Activated CD4-positive, alpha-beta T cell treated with anti-CD3 and anti-CD28 coated beads for 1 hour (primary cell): ENCODE results near the gene ERVW-1.
"Not testable (repeated sequence)": the region's sequence is repeated elsewhere in the genome, so short reads cannot be mapped to it uniquely, and the experiment has no call there.

Experiments
- DNase-seq: peaks from one replicate; pipeline ENCODE4 v3.0.0-alpha.2; 2020

ERVW-1 gene, protein sequence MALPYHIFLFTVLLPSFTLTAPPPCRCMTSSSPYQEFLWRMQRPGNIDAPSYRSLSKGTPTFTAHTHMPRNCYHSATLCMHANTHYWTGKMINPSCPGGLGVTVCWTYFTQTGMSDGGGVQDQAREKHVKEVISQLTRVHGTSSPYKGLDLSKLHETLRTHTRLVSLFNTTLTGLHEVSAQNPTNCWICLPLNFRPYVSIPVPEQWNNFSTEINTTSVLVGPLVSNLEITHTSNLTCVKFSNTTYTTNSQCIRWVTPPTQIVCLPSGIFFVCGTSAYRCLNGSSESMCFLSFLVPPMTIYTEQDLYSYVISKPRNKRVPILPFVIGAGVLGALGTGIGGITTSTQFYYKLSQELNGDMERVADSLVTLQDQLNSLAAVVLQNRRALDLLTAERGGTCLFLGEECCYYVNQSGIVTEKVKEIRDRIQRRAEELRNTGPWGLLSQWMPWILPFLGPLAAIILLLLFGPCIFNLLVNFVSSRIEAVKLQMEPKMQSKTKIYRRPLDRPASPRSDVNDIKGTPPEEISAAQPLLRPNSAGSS

DNA sequence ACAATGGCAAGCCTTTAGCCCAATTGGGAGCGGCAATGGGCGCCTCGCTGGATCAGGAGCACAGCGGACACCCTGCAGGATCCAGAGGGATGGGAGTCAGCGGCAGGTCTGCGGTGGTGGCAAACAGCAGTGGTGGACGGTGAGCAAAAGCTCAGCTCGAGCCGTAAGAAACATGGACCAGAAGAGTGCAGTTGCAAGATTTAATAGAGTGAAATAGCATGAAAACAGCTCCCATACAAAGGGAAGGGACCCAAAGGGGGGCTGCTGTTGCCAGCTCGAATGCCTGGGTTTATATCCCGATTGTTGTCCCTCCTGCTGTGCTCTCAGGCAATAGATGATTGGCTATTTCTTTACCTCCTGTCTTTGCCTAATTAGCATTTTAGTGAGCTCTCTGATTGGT, at the start of gene ERVW-1:
Gene ERVW-1, minus strand, starts transcription at position 266 of the 400 bp plus-strand sequence. CDS start 7,565 bp downstream, outside the sequence.
- not testable (repeated sequence) for DNase-seq

DNA sequence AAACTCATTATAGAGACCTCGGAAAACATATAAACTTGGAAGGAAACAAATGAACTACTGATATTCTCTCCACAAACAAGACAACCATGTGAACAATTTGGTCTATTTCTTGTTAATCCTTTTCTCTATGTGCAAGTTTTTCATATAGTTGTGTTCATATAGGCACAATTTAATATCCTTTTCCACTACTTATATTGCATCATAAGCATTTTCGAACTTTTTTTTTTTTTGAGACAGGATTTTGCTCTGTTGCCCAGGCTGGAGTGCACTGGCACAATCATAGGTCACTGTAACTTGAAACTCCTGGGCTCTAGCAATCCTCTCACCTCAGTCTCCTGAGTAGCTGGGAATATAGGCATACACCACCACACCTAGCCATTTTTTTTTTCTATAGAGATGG, 45.4 kb upstream of the ERVW-1 start:
- no peak for DNase-seq

DNA sequence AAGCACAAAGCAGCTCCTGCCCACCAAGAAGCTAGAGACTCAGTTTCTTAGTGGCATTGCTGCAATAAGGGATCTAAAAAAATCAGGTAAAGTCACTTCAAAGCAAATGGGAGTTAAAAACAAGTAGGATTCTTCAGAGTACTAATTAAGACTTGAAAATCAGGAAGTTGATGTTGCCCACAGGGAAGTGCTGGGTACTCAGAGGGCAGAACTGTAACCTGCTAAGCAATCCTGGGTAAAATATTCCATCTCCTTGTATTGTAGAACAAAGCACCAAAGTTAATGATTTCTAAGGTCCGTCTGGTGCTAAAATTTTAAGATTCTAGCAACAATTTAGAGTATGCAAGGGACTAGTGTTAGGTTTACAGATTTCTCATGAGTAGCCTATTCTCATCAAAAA, 42.3 kb upstream of the ERVW-1 start:
- no peak for DNase-seq

DNA sequence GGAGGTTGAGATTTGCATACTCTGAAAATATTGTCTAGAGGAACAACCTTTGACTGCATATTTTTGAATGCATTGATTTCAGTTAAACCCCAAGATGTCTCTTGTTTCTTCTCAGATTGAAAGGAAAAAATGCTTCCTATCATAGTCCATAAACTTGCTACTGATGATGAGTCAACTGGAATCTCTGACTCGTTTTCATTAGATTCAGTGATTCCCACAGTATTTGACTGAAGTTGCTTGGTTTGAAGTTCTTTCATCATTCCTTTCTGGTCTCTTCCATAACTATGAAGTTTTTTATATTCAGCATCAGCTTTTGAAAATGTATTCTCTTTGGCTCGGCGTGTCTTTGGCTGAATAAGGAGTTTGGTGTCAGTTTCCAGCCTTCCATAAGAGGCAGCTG, 39.9 kb upstream of the ERVW-1 start:
- no peak for DNase-seq

DNA sequence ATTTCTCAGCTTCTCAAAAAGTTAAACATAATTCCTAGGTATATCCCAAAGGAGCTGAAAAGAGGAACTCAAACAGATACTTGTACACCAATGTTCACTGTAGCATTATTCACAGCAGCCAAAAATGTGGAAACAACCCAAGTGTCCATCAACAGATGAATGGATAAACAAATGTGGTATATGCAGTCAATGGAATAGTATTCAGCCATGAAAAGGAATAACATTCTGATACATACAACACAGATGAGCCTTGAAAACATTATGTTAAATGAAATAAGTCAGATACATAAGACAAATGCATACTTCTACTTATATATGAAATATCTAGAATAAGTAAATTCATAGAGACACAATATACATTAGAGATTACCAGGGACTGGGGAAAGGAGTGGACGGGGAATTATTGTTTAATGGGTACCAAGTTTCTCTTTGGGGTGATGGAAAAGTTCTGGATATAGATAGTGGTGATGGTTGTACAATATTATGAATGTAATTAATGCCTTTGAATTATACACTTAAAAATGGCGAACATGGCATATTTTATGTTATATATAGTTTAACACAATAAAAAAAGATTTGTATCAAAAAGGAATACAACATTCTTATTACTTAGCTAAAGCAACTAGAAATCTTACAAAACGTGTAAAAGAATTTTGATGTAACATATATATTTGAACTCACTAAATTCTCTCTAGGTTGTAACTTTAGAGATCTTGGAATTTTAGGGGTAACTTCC, 35.6 kb upstream of the ERVW-1 start:
- DNase-seq = no peak

DNA sequence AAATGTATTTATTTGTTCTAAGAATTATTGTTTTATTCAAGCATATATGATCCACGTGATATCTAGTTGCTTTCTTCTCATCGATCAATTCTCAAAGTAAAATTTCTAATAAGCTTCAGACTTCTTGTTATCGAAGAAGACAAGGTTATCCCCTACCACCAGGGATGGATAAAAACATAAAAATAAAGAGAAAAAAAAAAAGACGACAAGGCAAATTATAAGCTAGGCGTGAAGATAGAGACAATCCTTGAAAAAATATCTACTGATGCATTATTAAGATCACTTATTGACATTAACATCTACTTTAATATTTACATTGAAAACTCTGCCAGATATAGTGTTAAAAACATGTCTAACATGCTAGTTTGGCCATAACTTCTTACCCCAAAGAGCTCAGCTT, 31.2 kb upstream of the ERVW-1 start:
- DNase-seq = no peak

DNA sequence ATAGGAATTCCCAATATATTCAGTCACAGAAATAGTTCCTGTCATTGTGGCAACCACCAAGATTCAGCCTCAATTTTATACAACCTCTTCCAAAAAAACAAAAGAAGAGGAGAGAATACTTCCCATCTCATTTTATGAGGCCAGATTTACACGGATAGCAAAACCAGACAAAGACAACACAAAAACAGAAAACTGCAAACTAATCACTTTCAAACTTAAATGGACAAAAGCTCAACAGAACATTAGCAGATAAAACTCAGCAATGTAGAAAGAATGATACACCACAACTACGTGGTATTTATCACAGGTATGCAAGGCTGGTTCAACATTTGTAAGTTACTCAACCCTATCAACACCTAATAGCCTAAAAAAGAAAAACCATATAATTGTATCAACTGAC, 28.6 kb upstream of the ERVW-1 start:
- DNase-seq = no peak

DNA sequence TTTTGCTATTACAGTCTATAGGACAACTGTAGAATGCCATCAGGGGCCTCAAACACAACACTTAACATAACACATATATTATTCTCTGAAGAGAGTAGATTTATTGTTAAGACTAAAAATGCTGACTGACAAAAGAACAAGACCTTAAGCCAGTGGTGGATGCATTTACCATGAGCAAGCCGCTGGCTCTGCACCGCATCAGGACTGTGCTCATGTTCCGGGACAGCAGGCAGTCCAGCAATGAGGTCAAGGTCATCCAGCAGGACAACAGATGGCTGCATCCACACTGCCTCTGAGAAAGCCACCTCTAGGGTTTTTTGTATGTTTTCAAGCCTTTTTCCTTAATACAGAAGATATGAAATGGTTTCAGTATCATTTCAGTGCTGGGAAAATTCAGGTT, 26.8 kb upstream of the ERVW-1 start:
- DNase-seq = no peak

DNA sequence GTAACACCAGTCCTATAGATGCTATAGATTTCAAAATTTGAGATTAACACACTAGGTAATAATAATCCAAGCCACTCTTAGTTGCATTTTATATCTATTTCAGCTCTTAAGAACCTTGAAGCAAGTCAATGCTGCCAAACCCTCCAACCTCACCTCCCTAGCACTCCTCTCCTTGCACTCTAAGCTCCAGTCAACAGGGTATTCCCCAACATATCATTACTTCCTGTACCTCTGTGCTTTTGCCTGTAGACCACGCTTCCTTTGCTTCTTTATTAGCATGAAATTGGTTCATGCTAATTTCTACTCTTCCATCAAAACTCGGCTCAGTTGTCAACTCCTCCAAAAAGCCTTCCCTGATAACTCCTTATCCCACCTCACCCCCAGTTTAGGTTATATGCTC, 26.0 kb upstream of the ERVW-1 start:
- DNase-seq = no peak

DNA sequence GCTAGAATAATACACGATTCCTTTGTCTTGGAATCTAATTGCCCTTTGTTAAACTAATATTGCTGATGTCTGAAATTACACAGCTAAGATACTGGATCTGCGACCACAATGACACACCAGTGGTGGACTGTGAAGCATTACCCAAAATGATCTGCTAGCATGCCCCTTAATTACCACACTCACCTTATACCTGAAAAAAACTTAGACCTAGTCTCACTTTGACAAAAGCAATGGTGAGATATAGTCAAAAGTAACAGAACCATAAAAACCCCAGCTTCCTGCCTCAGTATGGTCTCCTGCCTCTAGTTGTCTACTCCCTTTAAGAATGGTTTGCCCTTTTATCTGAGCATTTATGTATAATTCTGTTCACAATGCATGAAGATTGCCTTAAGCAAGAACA, 20.8 kb upstream of the ERVW-1 start:
- no peak for DNase-seq

DNA sequence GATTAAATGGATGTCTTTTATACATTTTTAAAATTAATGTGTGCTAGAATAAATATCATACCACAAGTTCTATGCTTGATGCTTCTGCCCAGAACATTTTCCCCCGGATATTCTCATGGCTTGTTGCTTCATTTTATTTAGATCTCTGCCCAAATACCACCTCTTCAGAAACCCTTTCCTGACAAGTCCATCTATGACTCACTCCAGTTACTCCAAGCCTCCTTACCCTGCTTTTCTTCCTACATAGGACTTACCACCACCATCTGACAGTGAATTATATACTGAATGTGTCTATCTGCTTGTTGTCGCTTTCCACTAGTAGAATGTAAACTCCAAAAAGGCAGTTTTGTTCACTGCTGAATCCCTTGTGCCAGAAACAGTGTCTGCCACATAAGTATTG, 19.1 kb upstream of the ERVW-1 start:
- DNase-seq = no peak

DNA sequence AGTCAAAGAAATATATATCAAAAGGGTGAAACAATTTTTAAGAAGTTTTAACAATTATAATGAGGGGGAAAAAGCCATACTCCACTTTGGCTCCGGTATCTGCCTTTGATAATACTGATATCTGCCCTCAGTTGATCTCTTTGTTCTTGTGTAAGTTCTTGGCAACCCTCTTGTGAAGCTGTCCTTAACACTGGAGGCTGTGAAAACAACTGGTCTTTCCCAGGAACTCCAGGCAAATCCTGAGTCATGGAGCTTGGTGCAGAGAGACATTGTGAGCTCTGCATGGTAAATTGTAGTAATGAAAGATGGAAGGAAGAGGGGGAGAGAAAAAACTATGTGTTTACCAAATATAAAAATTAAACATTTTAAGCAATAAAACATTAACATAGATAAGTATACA, 11.9 kb upstream of the ERVW-1 start:
- no peak for DNase-seq

DNA sequence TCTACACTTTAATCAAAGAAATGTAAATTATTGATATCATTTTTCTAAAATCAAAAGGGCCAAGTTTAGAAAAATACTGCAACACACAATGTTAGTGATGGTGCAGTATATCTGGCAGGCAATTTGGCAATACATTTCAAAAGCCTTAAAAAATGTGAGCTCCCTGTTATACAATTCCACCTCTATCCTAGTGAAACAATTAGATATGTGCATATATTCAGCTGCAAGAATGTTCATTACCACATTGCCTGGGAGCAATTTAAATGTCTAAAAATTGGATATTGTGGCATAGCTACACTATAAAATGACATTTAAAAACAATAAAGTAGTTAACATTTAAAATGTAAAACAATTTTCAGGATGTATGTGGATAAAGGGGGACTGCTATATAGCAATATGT, 10.1 kb upstream of the ERVW-1 start:
- DNase-seq = no peak

DNA sequence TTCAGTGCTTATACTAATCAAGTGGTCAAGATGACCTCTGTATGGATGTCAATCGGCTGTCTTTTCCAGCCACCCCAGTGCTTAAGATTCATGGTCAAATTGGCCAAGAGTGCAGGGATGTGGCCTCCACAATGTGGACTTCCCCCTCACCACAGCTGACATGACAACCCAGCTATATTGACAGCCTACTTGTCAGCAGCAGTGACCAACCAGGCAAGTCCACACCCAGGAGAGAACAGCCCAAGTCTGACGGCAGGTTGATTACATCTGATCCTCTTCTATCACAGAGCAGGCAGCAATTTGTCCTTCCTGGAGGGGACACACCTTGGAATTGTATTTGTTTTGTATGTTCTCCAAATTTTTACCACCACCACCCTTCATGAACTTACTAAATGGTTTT, 8.2 kb upstream of the ERVW-1 start:
- no peak for DNase-seq

DNA sequence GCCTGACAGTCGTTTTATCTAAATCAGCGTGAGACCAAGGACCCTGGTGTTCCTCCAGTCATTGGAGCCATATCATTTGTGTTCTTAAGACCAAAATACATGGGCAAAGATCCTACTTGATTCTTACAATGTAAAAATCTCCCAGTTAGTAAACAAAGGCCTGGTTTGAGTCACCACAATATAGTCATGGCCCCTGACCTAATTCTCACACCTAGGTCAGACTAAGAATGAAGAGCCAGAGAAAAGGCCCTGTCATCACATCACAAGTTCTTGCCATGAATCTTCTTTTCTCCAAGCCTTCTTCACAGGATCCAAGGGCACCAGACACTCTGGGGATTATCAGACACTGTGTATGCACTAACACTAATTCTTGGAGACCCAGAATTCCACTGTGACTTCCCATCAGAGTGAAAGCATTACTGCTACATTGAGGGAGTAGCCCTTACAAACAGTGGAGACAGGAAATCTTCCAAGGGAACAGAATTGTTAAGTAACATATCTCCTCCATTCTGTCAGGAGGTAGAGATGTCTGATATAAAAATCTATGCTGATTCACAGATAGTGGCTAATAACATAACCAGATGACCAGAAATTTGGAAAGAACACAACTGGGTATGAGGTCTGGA, 7.6 kb upstream of the ERVW-1 start:
- DNase-seq = no peak

DNA sequence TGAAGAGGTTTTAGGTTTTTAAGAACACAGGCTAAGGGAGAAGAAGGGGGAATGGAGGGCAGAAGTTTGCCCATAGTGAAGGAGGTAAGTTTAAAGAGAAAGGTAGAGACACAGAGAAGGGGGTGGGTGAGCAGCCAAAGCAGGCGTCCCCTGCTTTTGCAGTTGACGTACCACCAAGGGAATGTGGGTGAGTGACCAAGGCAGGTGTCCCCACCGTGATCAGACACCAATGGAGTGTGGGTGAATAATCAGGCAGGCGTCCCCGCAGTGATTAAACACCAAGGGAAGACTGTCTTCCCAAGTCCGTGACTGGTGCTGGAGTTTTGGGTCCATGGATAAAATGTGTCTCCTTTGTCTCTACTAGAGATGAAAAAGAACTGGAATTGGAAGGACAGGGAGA, 6.5 kb upstream of the ERVW-1 start:
- DNase-seq = not testable (repeated sequence)

DNA sequence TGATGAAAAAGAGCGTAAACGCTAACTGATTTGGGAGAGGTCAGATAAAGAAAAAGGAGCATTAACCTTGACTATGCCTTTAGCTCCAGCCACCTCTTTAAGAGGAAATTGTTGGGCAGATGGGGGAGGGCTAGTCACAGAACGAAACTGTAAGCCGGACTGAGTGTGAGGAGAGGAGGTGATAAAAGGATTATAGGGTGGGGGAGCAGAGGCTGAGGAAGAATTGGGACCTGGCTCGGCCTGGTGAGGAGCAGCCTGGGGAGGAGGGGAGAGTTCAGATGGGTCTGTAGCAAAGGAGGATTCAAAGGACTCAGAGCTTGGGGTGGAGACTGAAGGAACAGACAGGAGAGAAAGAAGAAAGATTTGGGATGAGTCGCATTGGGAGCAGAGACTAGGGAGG, 5.9 kb upstream of the ERVW-1 start:
- DNase-seq = not testable (repeated sequence)

DNA sequence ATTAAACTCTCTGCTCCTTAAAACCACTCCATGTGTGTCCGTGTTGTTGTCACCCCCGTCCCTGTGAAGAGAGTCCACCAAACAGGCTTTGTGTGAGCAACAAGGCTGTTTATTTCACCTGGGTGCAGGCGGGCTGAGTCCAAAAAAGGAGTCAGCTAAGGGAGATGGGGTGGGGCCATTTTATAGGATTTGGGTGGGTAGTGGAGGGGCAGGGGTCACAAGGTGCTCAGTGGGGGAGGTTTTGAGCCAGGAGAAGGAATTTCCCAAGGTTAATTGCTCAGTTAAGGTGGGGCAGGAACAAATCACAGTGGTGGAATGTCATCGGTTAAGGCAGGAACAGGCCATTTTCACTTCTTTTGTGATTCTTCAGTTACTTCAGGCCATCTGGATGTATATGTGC, 1.4 kb upstream of the ERVW-1 start:
- DNase-seq = not testable (repeated sequence)

DNA sequence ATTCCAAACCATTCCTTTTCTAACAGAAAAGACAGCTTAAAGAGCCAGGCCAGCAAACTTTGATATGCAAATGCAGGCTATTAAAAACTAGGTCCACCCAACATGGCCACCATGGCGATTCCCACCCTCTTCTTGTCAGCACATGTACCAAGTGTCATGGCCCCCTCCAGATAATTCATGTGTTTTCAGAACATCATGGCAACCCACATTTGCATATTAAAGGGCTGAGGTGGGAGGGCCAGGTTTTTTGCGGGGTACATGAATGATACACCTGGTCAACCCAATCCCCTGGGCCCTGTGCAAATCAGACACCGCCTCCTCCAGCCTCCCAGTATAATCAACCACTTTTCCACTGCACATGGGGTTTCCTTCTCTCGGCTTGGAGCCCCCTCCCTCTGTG, 965 bp upstream of the ERVW-1 start:
- DNase-seq = no peak

DNA sequence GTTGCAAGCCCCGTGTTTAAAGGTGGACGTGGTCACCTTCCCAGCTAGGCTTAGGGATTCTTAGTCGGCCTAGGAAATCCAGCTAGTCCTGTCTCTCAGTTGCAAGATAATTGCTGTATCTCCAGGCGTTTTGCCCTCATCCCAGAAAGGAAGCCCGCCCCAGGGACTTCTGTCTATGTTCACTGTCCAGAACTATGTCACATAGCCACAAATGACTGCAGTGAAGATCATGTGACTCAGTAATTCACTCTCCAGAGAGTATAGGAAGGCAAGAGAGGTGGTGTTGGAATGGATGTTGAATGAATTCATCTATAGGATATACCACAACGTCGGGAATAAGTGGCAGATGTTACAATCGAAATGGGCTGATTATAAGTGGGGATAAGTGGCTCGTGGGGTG, 349 bp upstream of the ERVW-1 start:
- no peak for DNase-seq

DNA sequence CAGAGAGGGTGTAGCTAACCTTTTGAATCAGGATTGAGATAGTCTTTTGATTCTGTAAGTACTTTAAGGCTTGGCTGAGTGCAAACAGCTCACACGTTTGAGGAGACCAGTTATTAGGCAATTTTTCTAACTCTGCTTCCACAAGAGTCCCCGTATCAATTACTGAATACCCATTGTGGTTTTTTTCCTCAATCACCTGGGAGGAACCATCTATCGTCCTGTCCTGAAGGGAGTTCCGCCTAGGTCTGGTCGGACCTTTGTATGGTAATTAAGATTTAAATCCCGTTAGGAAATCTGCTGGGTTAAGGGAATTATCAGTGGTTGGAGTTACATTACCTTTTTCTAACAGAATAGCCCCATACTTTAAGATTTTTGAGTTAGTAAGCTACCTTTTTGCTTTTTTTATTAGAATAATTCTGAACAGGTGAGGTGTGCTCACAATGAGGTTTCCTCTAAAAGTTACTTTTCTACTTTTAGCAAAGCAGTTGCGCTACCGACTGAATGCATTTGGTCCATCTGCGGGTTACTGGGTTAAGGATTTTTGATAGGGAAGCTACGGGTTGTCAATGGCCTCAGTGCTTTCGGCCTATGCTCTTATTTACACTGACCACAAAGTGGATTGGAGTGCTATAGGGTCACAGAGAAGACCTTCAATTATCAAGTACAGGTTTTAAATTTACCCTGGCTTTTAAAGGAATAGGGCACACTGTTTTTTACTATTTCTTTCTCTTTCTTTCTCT, 1.7 kb downstream of the ERVW-1 start:
- not testable (repeated sequence) for DNase-seq

DNA sequence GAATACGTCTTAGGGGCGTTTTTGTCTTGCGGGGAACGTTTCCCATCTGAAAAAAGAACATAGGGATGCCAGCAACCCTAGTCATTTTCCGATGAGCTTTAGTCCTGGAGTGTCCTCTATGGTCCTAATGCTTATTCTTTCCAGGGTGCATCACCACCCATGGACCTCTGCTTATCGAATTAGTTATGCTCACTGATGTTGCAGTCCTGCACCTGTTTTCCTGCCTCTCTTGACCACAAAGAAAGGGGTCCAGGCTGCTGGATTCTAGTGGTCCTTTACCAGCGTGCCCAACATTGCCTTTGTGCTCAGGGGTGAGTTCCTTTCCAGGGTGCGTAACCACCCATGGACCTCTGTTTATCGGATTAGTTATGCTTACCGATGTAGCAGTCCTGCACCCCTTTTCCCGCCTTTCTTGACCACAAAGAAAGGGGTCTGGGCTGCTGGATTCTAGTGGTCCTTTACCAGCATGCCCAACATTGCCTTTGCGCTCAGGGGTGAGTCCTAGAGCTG, 2.4 kb downstream of the ERVW-1 start:
- not testable (repeated sequence) for DNase-seq

DNA sequence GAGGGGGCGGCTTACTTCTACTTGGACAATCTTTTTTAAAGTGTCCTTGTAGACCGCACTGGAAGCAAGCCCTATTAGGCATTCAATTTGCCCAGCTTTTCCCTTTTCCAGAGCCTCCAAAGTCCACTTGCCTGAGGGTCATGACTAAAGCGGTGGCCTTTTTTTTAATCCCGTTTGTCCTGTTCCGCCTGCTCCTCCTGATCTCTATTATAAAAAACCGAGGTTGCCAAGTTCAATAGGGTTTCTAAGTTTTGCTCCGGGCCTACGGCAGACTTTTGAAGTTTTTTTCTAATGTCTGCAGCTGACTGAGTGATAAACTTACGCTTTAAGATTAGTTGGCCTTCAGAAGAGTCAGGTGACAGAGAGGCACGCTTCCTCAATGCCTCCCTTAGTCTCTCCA, 3.8 kb downstream of the ERVW-1 start:
- DNase-seq = not testable (repeated sequence)
